Mesenteric fat pad (tissue), 1 donor: ENCODE data around the gene ARSB. TPM values are rescaled to one million over a fixed set of nuclear protein-coding genes. Genes with fewer than 3 reads are reported as not detected.
"Not testable (repeated sequence)": the region's sequence is repeated elsewhere in the genome, so short reads cannot be mapped to it uniquely, and the experiment has no call there.

ENCODE experiments used
- DNase-seq: peaks from one replicate; pipeline ENCODE4 v3.0.0-alpha.2; 2020; ENCODE audit warnings: low spot score
- total RNA-seq: library from RNA; stranded (reverse); fragmentation: NEBNext Ultra II Directional; extraction: Animal tissue kit (Norgen Biotek cat#: 25700); gene quantifications from one replicate; pipeline ENCODE4 v1.2.1, GENCODE V29; 2021
- donor health status: DM: yes; HTN: yes; CAD: no.

Gene ARSB
- total RNA-seq, 1 donor from 2014 or later = 16.7 TPM

- no peak for DNase-seq
Measured at GRCh38 chr5:78903861-78904260, 81.2 kb downstream of the ARSB start.

- no peak for DNase-seq
Measured at GRCh38 chr5:78903353-78903752, 81.8 kb downstream of the ARSB start.

DNA sequence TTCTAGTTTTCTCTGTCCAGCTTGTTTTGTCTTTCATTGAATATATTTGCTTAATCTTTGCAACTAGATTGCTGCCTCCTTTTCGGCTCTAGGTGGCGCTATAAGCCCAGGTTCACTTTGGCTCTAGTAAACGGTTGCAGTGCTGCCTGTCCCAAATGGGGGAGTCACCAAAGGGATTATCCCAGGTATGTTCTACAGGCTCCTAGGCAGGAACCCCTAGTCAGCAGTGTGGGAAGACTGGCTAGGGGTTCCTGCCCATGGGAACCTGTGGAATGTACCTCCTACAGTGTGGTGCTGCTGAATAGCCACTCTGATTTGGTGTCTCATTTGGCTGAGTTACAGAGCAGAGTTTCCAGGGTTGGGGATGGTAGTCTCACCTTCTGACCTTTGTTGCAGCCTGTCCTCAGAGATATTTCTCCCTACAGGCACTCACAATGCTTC, 85.2 kb downstream of the ARSB start:
- no peak for DNase-seq

- no peak for DNase-seq
Measured at GRCh38 chr5:78896132-78896531, 89.0 kb downstream of the ARSB start.

DNA sequence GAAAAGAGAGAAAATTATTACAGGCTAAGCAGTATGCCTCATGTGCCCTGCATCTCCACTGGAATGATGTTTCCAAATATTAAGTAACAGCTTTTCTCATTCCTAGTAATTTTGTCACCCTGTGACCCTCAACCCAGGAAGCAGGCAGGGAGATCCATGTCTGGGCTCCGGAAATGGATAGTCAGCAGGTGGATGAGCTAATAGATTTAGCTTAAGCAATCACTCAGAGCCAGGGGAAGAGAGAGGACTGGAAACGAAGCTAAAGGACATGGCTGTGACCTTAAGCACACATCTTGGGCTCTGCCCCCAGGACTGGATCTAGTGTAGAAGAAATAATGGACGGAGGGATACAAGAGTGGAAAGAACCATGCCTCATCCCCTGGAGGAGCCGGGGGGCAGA, 89.5 kb downstream of the ARSB start:
- DNase-seq = no peak

DNA sequence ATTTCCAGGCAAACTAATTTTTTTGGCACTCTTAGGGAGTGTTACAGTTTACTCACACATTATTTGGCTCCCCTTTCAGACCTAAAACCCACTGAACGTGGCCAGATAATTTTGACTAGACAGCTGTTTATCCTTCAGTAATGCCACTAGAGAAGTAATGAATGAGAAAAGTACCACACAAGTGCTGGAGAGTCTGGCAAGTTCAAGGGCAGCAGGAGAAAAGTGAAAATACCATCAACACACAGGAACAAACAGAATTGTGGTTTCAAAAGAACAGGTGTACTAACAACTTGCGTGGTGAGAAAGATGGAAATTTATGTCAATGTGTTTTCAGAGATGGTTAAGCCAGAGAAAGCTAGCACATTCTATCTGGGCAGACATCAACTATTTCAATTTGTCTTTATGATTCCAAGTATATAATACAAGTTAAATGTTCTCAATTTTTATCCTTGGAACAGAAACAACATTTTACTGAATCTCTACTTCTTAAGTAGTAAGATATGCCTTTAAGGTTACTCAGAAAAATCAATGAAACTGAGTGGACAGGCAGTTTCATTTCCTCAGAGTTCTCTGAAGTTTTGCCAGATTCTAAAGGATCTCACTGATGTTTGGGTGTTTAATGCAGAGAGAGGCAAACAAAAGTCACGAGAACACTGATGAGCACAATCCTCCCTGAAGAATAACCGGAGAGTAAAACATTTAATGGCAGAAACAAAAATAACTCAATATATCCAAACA, 91.0 kb downstream of the ARSB start:
- DNase-seq = no peak

DNA sequence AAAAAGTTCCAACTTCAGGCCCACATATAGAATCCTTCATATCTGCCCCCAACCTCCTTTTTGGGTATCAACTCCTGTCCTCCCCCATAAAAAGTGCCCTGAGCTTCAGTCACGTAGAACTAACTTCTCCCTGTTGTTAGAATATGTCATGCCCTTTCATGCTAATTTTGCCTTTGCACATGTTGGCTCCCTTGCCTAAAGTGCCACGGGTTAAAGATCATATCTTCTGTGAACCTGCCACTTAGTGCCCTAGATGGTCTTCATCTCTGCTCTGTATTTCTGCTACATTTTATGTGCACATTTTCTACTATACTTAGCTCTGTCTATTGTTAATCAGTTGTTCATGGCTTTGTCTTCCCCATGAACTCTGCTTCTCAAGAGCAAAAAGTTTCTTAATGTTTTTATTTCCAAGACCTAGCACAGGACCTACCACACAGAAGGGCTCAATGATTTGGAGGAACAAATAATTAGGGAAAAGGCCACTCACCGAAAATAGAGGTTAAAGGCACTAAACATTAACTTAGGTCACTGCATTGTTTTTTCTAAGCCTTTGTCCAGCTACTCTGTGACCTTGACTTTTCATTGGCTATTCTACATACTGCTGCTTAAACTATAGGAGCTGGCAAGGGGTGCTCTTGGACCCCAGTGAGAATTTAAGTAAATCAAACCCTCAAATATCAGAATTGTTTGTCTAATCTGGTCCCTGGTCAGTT, 94.3 kb downstream of the ARSB start:
- no peak for DNase-seq

- no peak for DNase-seq
Measured at GRCh38 chr5:78889369-78890140, 95.6 kb downstream of the ARSB start.

DNA sequence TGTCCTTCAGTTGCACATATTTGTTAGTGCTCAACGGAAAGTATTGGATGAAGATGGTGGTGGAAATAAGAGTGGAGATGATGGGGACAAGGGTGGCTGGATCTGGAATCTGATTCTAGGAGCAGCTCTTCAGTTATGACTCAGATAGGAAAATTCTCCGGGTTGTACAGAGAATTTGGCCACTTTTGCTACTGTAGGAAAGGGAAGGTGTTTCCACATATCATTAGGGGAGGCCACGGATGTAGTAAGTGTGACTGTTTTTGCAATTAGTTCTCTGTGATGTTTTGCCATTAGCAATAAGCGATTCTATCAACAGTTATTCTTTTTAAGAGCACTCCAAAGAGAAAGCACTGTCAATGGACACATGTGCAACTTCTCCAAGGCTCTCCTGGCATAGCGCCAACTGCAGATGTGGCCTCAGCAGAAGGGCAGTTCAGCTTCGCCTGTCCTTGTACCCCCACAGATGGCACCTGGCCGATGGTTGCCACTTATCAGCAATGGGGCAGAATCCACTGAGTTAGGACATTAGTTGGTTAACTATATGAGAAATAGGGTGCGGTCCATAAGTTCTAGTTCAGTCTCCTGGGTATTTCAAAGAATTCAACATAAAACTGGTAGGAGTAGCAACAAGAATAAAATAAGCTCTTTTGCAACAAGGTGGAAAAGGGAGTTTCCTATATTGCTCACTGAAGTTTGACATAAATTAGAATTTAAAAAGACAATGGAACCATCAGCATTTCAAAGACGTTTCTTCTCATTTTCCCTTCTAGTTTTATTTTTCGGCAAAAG, 96.3 kb downstream of the ARSB start:
- DNase-seq = no peak

DNA sequence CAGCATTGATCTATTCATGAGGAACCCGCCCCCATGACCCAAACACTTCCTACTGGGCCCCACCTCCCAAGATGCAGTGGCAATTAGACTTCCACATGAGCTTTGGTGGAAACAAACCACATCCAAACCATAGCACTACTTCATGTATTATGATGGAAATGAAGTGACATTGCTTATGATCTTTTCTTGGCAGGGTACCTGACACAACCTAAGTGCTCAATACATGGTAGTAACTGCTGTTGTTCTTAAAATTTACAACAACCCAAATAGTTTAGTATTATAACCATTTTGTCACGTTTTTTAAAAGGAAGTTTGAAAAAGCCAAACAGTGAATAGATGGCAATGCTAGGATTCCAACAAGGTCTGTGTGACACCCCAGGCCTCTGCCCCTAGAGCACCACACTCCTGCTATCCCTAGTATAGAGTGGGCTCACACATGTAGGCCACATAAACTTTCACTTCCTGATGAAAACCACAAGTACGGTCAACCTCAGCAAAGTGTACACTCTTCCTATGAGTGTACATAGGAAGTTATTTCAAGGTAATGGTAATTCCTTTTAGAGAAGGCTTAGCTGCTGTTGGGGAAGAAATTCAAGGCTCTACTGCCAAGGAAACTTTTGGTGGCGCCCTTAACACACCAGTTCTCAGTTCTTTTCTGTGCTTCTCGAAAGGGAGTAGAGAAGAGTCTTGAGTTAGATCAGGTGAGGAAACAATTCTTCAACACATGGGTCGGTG, 97.6 kb downstream of the ARSB start:
- DNase-seq = no peak

GRCh38 chr5:78886341-78887230, 98.5 kb downstream of the ARSB start:
- no peak for DNase-seq

- no peak for DNase-seq
Measured at GRCh38 chr5:78881884-78882283, 103.2 kb downstream of the ARSB start.

DNA sequence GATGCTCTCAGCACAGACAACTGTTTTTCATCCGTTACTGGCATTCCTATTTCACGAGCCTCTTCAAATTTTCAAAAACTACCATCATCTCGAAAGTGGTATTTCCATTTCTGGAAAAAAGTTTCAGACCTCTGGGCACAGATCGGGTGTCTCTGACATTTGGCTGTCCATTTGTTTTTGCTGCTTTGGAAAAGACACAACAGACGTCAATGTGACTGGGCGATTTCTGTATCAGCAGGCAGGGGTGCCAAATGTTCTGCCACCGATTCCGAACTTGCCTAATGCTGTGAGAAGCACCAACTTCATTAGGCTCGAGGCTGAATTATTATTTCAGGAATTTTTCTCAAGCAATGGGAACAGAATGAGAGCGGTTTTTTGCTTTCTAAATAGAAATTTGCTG, 105.6 kb downstream of the ARSB start:
- DNase-seq = no peak

DNA sequence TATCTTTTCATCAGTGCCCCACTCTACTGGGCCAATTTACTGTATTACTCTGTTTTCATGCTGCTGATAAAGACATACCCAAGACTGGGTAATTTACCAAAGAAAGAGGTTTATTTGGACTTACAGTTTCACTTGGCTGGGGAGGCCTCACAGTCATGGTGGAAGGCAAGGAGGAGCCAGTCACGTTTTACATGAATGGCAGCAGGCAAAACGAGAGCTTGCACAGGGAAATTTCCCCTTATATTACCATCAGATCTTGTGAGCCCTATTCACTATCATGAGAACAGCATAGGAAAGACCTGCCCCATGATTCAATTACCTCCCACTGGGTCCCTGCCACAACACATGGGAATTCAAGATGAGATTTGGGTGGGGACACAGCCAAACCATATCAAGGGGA, 119.0 kb downstream of the ARSB start:
- not testable (repeated sequence) for DNase-seq

DNA sequence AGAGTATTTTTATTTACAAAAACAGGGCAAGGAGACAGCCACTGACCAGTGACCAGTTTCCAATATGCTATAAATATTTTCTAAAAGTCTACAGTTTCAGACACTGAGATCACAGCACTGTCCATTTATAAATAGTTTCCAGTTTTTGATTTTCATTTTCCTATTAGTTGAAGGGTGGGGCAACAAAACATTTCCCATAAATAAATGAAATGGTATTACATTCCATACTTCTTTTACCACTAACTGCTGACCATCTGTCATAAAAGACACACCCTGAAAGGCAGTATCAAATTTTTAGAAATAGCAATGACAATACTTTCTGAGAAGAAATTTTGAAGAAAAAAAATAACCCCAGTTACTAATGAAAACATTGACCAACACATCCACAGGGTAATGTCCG, 126.7 kb downstream of the ARSB start:
- DNase-seq = no peak

DNA sequence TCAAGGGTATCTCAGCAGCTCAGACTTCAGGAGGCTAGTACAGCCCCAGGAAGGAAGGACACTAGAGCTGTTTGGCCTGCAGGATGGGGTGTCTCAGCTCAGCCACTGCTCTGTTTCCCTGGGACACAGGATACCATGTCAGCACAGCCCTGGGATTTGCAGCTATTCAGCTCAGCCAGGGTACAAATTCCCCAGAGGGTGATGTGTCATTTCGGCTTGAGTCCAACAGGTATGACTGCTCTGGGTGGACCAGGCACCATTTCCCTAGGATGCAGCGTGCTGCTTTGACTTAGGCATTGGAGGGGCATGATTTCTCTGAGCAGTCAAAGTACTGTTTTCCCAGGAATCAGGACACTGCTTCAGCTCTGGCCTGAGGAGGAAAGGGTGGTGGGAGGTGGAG, 130.1 kb downstream of the ARSB start:
- DNase-seq = no peak

DNA sequence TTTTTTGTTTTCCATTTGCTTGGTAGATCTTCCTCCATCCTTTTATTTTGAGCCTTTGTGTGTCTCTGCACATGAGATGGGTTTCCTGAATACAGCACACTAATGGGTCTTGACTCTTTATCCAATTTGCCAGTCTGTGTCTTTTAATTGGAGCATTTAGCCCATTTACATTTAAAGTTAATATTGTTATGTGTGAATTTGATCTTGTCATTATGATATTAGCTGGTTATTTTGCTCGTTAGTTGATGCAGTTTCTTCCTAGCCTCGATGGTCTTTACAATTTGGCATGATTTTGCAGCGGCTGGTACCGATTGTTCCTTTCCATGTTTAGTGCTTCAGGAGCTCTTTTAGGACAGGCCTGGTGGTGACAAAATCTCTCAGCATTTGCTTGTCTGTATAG, 133.2 kb downstream of the ARSB start:
- DNase-seq = not testable (repeated sequence)

DNA sequence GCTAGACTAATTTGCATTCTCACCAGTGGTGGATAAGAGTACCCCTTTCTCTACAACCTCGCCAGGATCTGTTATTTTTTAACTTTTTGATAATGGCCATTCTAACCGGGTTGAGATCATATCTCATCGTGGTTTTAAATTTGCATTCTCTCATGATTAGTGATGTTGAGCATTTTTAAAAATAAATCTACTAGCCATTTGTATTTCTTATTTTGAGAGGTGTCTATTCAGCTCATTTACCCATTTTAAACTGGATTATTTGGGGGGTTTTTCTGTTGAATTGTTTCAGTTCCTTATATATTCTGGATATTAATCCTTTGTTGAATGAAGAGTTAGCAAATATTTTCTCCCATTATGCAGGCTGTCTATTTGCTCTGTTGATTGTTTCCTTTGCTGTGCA, 139.6 kb downstream of the ARSB start:
- no peak for DNase-seq

DNA sequence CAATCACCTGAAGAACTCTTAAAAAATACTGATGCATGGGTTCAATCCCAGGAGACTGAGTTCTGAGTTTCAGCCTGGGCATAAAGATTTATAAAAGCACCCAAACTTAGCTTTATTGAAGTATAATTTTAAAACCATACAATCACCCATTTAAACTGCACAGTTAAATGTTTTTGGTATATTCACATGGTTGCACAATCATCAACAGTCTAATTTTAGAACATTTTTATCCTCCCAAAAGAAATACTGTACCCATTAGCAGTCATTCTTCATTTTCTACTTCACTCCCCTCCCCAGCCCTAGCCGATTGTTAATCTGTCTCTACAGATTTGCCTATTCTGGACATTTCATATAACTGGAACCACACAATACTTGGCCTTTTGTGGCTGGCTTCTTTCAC, 141.7 kb downstream of the ARSB start:
- no peak for DNase-seq

DNA sequence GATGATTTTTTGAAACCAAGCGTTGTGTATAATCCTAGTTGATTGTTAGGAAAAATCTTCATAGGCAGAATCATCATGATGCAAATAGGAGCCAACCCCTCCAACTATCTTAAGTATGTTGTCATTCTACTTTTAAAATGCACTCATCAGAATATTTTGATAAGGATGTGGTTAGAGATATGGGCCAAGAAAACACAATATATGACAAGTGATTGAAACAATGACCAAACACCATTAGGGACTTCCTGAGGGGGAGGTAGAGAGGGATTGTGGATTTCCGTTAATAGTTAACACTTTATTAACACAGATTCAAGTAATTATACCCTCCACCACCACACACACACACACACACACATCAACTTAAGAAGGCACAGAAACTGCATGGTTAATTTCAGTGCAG, 143.3 kb downstream of the ARSB start:
- no peak for DNase-seq
